ENCODE results near the gene IQSEC1. TPM values are rescaled to one million over a fixed set of nuclear protein-coding genes. Genes with fewer than 3 reads are reported as not detected.

The IQSEC1 gene
- total and polyA plus RNA-seq, 9 of the 15 experiments (the other 6 are each of a cell fraction or from before 2014, with no cell fraction given) = 0.56 to 39.0 (median 6.8) TPM

DNA sequence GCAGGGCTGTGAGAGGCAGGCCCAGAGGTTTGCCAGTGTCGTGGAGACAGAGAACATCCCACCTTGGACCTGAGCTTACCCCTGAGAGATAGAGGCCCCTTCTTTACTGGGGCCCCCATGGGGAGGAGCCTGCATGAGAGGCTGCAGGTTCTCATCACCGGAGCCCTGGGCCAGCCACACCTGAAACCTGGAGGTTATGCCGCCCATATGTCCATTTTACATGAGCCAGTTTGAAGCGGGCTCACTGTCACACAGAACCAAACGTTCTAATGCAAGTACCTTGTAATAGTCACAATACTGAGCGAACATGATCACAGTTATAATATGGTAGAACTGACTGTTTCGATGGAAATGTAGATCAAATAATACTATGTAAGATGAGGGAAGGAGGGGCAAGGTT lies 6.3 kb upstream of the IQSEC1 start:
- Histone ChIP-seq H3K36me3 (ENCODE audit: control insufficient read depth, insufficient read depth, low read length) (no peaks in the 10 kb centered on the region), H3K27ac (ENCODE audit: extremely low read depth, low read depth, low read length) (no peak overlapping the region), H4K20me1 (replicated peaks; ENCODE audit: control insufficient read depth, insufficient read depth, low read length) (peaks cover 24% of the 10 kb centered on the region), H3K9ac (ENCODE audit: insufficient read depth in 1 of 2, low read depth in 2 of 2, low read length in 2 of 2) (peak overlapping the region in 1 of 2 experiments; percentile 50; a peak in 1 of 4 replicates), H3K27me3 (ENCODE audit: control insufficient read depth in 2 of 2, insufficient read depth in 2 of 2, low read length in 2 of 2) (peaks cover 61 to 87% of the 10 kb centered on the region in 2 experiments), H3K4me3 (no peak overlapping the region), H3K4me1 (replicated peaks in 1 of 2; ENCODE audit: control insufficient read depth in 2 of 2, insufficient read depth in 2 of 2, low read length in 2 of 2) (peaks cover 8 to 30% of the 10 kb centered on the region in 2 experiments; a peak in 4 of 5 replicates), H3K79me2 (ENCODE audit: control insufficient read depth, insufficient read depth, low read length) (no peaks in the 10 kb centered on the region), H3K9me1 (ENCODE audit: control insufficient read depth, insufficient read depth, low read length) (no peaks in the 10 kb centered on the region), H3K4me2 (ENCODE audit: insufficient read depth, low read length) (no peak overlapping the region), H3K9me3 (replicated peaks; ENCODE audit: control insufficient read depth, insufficient read depth, low read depth, low read length) (0 out of 2 replicates have a peak, but pooled peaks cover under 1% of the 10 kb centered on the region), H2AFZ (ENCODE audit: low read depth, low read length) (no peak overlapping the region)
- DNase-seq (ENCODE audit: extremely low read depth in 1 of 4, low spot score in 3 of 4) (no peak), ATAC-seq (no peak), FAIRE-seq (no peak)
- intact Hi-C loops (cut with micrococcal nuclease) (loop anchor here (5.0 kb wide), 1 partner anchor 52 kb away; no protein-coding TSS in a partner anchor), in situ Hi-C loops (cut with MboI) (no loop called here)
- TF ChIP-seq CHD2 (IDR thresholded peaks at IDR 0.05; ENCODE audit: low read depth, low read length) = no peak
- TF ChIP-seq, protein P1, sequence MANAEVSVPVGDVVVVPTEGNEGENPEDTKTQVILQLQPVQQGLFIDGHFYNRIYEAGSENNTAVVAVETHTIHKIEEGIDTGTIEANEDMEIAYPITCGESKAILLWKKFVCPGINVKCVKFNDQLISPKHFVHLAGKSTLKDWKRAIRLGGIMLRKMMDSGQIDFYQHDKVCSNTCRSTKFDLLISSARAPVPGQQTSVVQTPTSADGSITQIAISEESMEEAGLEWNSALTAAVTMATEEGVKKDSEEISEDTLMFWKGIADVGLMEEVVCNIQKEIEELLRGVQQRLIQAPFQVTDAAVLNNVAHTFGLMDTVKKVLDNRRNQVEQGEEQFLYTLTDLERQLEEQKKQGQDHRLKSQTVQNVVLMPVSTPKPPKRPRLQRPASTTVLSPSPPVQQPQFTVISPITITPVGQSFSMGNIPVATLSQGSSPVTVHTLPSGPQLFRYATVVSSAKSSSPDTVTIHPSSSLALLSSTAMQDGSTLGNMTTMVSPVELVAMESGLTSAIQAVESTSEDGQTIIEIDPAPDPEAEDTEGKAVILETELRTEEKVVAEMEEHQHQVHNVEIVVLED (CRISPR knock-in tag; IDR thresholded peaks at IDR 0.05) = no peak
- TF ChIP-seq ARHGAP35 (IDR thresholded peaks at IDR 0.05; ENCODE audit: partially characterized antibody) = no peak
- no peak for TF ChIP-seq ZNF274 (IDR thresholded peaks at IDR 0.05; ENCODE audit: borderline replicate concordance, low read depth, low read length)
- BruUV-seq (replicated peaks) = no TSS peak
- CTCF ChIA-PET (ENCODE audit: low intra/inter-chr PET ratio) = no interaction called here
- POLR2A ChIA-PET = no interaction called here
- 16% methylated on average over 7 of the region's 7 CpGs for WGBS (ENCODE audit: insufficient coverage, low coverage, missing lambda C conversion rate)
